OCI-LY7 (cell line): ENCODE measurements around the gene CDC42BPB. TPM values are rescaled to one million over a fixed set of nuclear protein-coding genes. Genes with fewer than 3 reads are reported as not detected.

Experiments used
- BruUV-seq: library from RNA; stranded (reverse); fragments of 400-500 nt; replicated peaks from 2 replicates; lab custom pipeline; 2021; lab: Mats Ljungman, UMichigan
- CTCF ChIA-PET: fragments of 300-600 bp; sonication (Branson Sonifier 250); formaldehyde crosslinking; loops from one replicate; lab custom pipeline; 2022; ENCODE audit warnings: antibody characterized with exemption; ENCODE audit not compliant: unreplicated experiment; lab: Charles Lee
- POLR2A ChIA-PET: fragments of 300-600 bp; sonication (Branson Sonifier 250); formaldehyde crosslinking; loops from one replicate; lab custom pipeline; 2022; ENCODE audit warnings: antibody characterized with exemption; lab: Charles Lee
- DNase-seq: peaks from one replicate; pipeline ENCODE4 v3.0.0-alpha.2; 2015; ENCODE audit warnings: low spot score
- H2AFZ ChIP-seq: fragments of 200-600 bp; sonication (generic), shearing (Covaris generic); 2 replicates; pipeline ENCODE4 v1.6.1; 2014; ENCODE audit warnings: mild to moderate bottlenecking, antibody characterized with exemption, low read length, moderate library complexity
- H3K27ac ChIP-seq: fragments of 200-600 bp; sonication (generic); 2 replicates; pipeline ENCODE4 v1.5.1; 2014; ENCODE audit warnings: mixed run types, low read depth, mild to moderate bottlenecking, moderate library complexity, low read length, inconsistent platforms; ENCODE audit not compliant: poor library complexity, severe bottlenecking
- H3K36me3 ChIP-seq: fragments of 200-600 bp; sonication (generic); 2 replicates; pipeline ENCODE4 v1.6.1; 2014; ENCODE audit warnings: mild to moderate bottlenecking, antibody characterized with exemption, low read length, moderate library complexity, mixed read lengths; ENCODE audit not compliant: insufficient read depth
- H3K4me1 ChIP-seq: fragments of 200-600 bp; sonication (generic); 2 replicates; pipeline ENCODE4 v1.5.1; 2014; ENCODE audit warnings: mild to moderate bottlenecking, low read length; ENCODE audit not compliant: insufficient read depth, poor library complexity, severe bottlenecking
- H3K4me2 ChIP-seq: fragments of 200-600 bp; sonication (generic); 2 replicates; pipeline ENCODE4 v1.6.1; 2014; ENCODE audit warnings: mild to moderate bottlenecking, low read length
- H3K4me3 ChIP-seq: fragments of 200-600 bp; sonication (generic); 2 replicates; pipeline ENCODE4 v1.5.1; 2014; ENCODE audit warnings: mild to moderate bottlenecking, low read depth, low read length; ENCODE audit not compliant: poor library complexity, severe bottlenecking
- H3K79me2 ChIP-seq: fragments of 200-600 bp; sonication (generic); 2 replicates; pipeline ENCODE4 v1.6.1; 2016; ENCODE audit warnings: low read depth, mild to moderate bottlenecking, low read length, moderate library complexity, mixed read lengths; ENCODE audit not compliant: insufficient read depth
- H3K9me2 ChIP-seq: fragments of 200-600 bp; sonication (generic); 2 replicates; pipeline ENCODE4 v1.6.1; 2016; ENCODE audit warnings: mild to moderate bottlenecking, low read length, mixed read lengths; ENCODE audit not compliant: insufficient read depth
- H3K9me3 ChIP-seq: fragments of 200-600 bp; sonication (generic); 2 replicates; pipeline ENCODE4 v1.6.1; 2014; ENCODE audit warnings: mild to moderate bottlenecking, mixed run types, low read length, mixed read lengths
- H4K20me1 ChIP-seq: fragments of 200-600 bp; sonication (generic); 2 replicates; pipeline ENCODE4 v1.6.1; 2014; ENCODE audit warnings: mild to moderate bottlenecking, antibody characterized with exemption, low read length, moderate library complexity, mixed read lengths; ENCODE audit not compliant: insufficient read depth
- EZH2phosphoT487 ChIP-seq: fragments of 200-600 bp; sonication (generic); IDR thresholded peaks from 2 replicates; pipeline ENCODE4 v1.6.1; 2018; ENCODE audit warnings: low read depth, borderline replicate concordance, mild to moderate bottlenecking, mixed run types, antibody characterized with exemption, low read length, moderate library complexity, mixed read lengths
- intact Hi-C: fragments of 100-400 bp; cut with micrococcal nuclease; formaldehyde crosslinking; loops from one replicate; pipeline ENCODE4 v1.10.0; 2022; ENCODE audit not compliant: unreplicated experiment
- total RNA-seq, 2 experiments: library from RNA; depleted of rRNA in 1 of 2; stranded (reverse); fragments of >200 nt in 1 of 2; shearing (Covaris generic) in 1 of 2; gene quantifications; 2 replicates each; pipeline ENCODE4 v1.2.3, GENCODE V29; 2014 to 2022
- TF ChIP-seq, protein P1 (sequence below): fragments of 200-600 bp; sonication (generic); conservative IDR thresholded peaks from 2 replicates; pipeline ENCODE4 v1.5.1; 2014; ENCODE audit warnings: mild to moderate bottlenecking, antibody characterized with exemption, low read length, moderate library complexity, mixed read lengths

Gene CDC42BPB
- total RNA-seq, 2 experiments from 2014 or later, result 0.03 to 0.46 TPM

DNA sequence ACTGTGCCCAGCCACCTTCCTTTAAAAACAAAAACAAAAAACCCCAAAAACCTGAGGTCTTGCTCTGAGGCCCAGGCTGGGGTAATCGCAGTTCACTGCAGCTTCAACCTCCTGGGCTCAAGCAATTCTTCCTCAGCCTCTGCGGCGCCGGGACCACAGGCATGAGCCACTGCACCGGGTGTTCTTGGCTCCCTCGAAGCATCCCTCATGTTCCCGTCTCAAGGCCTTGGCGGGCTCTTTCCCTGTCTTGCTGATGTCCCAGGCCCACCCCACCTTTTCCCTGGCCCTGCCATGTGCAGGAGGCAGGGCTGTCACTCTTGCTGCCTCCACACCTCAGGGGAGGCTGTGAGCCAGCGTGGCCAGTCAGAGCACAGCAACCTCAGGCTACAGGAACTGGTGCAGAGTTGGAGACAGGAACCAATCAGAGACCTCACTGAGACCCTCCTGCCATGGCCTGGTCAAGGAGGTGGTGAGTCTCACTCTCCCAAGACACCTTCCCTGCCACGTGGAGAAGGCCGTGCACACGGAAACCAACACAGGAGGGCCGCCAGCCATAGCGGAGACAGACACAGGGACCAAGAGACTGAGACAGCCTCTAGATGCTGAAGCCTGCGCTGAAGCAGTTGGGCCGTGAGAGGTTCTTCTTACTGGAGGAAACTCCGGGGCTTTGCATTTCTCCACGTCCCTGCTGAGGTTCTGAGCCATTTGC, 140.8 kb downstream of the CDC42BPB start:
- H3K4me1 ChIP-seq, result peaks cover 28% of the 10 kb centered on the region
- CTCF ChIA-PET, result interaction anchor here (0.6 kb wide), 2 partner anchors 35 to 392 kb away, joined by 3 read pairs; no protein-coding TSS in a partner anchor
- DNase-seq, result no peak

DNA sequence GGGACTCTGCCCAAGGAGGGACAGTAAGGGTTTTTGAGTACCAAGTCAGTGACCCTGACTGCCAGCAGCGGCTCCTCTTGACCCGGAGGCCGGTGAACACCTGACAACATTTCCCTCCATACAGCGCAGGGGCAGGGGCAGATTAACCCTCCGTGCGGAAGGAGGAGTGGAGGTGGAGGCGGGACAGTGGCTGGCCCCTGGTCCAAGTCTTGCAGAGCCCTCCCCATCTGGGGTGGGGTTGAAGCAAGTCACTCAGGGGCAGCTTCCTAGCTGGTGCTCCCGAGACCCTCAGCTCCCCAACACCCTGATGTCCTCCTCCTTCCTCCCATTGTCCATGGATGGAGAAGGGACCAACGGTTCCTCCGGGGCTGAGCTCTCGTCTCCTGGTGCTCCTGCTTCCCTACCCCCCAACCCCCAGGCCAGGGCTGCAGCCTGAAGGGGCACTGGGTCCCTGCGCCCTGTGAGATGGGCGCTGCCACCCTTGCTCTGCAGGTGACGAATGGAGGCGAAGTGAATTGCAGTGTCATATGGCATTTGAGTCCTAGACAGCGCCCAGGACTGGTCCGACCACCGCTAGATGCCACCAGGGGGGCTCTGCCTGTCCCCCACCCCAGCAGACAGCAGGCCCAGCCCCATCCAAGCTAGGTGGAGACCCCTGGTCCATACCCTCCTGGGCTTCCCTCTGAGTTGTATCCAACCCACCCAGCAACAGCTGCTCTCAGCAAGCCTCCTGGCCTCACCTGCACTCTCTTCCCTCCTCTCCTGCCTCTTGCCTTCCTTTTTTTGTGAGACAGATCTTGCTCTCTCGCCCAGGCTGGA, 141.8 kb downstream of the CDC42BPB start:
- H4K20me1 ChIP-seq, result peaks cover 8% of the 10 kb centered on the region; the same call in 1 of the 2 replicates
- H3K9me2 ChIP-seq, result no peaks in the 10 kb centered on the region
- no peaks in the 10 kb centered on the region for H3K9me3 ChIP-seq
- peaks cover 28% of the 10 kb centered on the region for H3K4me1 ChIP-seq
- H3K4me2 ChIP-seq, result no peak overlapping the region
- no peaks in the 10 kb centered on the region for H3K36me3 ChIP-seq
- no peaks in the 10 kb centered on the region for H3K79me2 ChIP-seq
- no peak overlapping the region for H3K27ac ChIP-seq
- TF ChIP-seq EZH2phosphoT487, result no peak
- TF ChIP-seq, protein P1, sequence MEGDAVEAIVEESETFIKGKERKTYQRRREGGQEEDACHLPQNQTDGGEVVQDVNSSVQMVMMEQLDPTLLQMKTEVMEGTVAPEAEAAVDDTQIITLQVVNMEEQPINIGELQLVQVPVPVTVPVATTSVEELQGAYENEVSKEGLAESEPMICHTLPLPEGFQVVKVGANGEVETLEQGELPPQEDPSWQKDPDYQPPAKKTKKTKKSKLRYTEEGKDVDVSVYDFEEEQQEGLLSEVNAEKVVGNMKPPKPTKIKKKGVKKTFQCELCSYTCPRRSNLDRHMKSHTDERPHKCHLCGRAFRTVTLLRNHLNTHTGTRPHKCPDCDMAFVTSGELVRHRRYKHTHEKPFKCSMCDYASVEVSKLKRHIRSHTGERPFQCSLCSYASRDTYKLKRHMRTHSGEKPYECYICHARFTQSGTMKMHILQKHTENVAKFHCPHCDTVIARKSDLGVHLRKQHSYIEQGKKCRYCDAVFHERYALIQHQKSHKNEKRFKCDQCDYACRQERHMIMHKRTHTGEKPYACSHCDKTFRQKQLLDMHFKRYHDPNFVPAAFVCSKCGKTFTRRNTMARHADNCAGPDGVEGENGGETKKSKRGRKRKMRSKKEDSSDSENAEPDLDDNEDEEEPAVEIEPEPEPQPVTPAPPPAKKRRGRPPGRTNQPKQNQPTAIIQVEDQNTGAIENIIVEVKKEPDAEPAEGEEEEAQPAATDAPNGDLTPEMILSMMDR, result no peak
- H2AFZ ChIP-seq, result no peak overlapping the region
- ChIA-PET POLR2A (no interaction called here), CTCF (interaction anchor here (0.9 kb wide), 1 partner anchor 219 kb away, joined by 4 read pairs; no protein-coding TSS in a partner anchor)
- DNase-seq, result no peak
- no TSS peak for BruUV-seq
- no peak overlapping the region for H3K4me3 ChIP-seq
- intact Hi-C loops, result loop anchor here (2.0 to 5.0 kb wide), 4 partner anchors 37 to 478 kb away; partner anchors contain the start of gene RCOR1

More for the DNA sequence above, 140.8 kb downstream of the CDC42BPB start:
- intact Hi-C loops, result loop anchor here (1.0 to 5.0 kb wide), 5 partner anchors 15 to 479 kb away; partner anchors contain the start of gene RCOR1
- H3K36me3 ChIP-seq, result no peaks in the 10 kb centered on the region
- POLR2A ChIA-PET, result no interaction called here
- H2AFZ ChIP-seq, result no peak overlapping the region
- no peaks in the 10 kb centered on the region for H3K79me2 ChIP-seq
- no peak overlapping the region for H3K4me3 ChIP-seq
- no peaks in the 10 kb centered on the region for H3K9me3 ChIP-seq
- no peak for TF ChIP-seq EZH2phosphoT487
- TF ChIP-seq, protein P1, result no peak
- no peak overlapping the region for H3K4me2 ChIP-seq
- no TSS peak for BruUV-seq
- peaks cover 8% of the 10 kb centered on the region; the same call in 1 of the 2 replicates for H4K20me1 ChIP-seq
- H3K27ac ChIP-seq, result no peak overlapping the region
- no peaks in the 10 kb centered on the region for H3K9me2 ChIP-seq
